GM18526 (cell line): ENCODE data around the gene UBE2I.

Source experiments
- POLR2A ChIP-seq: IDR thresholded peaks from 3 replicates; pipeline ENCODE4 v1.6.1; 2011; ENCODE audit not compliant: insufficient read length; ENCODE audit errors: extremely low read depth

Gene UBE2I

GRCh38 chr16:1348926-1349325 is 39.5 kb downstream of the UBE2I start:
- no peak for TF ChIP-seq POLR2A

GRCh38 chr16:1349351-1349750 is 39.9 kb downstream of the UBE2I start:
- no peak for TF ChIP-seq POLR2A

DNA sequence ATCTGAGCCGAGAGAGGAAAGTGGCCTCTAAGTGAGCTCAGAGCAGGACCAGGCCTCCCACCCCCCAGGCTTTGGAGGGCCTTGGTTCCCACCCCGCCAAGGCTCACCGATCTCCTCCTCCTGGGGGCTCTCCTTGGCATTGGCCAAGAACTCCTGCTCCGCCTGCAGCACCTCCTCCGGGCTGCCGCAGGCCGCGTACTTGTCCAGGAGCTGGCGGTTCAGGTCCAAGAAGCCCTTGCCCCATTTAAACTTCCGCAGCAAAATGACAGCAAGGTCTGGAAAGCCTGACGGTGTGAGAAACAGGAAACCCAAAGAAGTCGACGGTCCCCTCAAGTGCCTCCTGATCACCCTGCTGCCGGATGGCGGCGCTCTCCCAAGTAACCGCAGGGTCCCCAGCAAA is 40.5 kb downstream of the UBE2I start:
- no peak for TF ChIP-seq POLR2A

DNA sequence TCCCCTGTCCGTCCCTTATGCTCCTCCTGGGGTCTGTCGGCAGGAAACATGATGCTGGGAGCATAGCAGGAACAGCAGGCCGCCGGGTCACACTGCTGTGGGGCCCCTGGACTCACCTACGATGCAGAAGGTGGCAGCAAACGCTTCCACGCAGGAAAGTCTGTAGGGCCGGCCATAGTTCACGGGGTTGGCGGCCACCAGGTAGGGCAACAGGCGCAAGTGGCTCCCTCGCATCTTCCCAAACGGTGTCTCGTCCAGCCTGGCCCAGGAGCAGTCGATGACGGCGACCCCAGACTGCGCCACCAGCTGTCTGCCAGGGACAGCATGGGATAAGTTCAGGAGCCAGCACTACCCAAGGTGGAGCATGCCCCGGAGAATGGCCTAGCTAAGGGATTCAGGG is 41.3 kb downstream of the UBE2I start:
- no peak for TF ChIP-seq POLR2A

- no peak for TF ChIP-seq POLR2A
Observed at GRCh38 chr16:1351215-1351581, 41.8 kb downstream of the UBE2I start.

DNA sequence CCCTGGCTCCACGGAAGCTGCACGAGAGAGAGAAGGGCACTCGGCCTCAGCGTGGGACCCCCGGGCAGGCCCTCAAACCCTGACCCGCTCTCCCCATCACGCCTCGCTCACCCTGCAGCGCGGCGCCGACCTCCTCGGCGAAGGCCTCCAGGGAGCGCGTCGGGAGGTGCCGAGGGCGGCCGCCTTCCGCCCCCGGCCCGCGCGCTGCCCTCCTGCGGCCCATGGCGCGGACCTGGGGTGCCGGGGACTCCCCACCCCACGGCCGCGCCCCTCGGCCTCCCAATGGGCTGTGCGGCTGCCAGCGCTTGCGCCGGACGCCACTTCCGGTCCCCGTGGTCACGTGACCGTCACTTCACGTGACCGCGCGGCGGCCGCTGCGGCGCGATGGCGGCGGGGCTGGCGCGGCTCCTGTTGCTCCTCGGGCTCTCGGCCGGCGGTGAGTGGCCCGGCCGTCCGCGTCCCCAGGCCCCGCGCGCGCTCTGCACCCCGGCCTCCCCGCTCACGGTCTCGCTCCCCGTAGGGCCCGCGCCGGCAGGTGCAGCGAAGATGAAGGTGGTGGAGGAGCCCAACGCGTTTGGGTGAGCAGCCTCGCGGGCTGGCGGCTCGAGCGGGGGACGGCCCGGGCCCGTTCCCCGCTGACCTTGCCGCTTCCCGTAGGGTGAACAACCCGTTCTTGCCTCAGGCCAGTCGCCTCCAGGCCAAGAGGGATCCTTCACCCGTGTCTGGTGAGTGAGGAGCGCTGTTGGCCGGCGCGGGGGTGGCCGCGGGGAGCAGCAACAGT is 42.3 kb downstream of the UBE2I start, which contains the start of the genes GNPTG and TSR3:
Gene GNPTG, plus strand, starts transcription at position 350 of the 781 bp plus-strand sequence. Its CDS starts 35 bp downstream, at position 385.
Gene TSR3, minus strand, starts transcription at position 297 of the 781 bp plus-strand sequence. Its CDS starts 74 bp downstream, at position 223.
- peak; percentile 83 for TF ChIP-seq POLR2A

- TF ChIP-seq POLR2A = no peak
Observed at GRCh38 chr16:1354815-1355540, 45.5 kb downstream of the UBE2I start.

GRCh38 chr16:1355591-1355990 is 46.2 kb downstream of the UBE2I start:
- TF ChIP-seq POLR2A = no peak

GRCh38 chr16:1356061-1356900 is 46.8 kb downstream of the UBE2I start:
- TF ChIP-seq POLR2A = no peak

DNA sequence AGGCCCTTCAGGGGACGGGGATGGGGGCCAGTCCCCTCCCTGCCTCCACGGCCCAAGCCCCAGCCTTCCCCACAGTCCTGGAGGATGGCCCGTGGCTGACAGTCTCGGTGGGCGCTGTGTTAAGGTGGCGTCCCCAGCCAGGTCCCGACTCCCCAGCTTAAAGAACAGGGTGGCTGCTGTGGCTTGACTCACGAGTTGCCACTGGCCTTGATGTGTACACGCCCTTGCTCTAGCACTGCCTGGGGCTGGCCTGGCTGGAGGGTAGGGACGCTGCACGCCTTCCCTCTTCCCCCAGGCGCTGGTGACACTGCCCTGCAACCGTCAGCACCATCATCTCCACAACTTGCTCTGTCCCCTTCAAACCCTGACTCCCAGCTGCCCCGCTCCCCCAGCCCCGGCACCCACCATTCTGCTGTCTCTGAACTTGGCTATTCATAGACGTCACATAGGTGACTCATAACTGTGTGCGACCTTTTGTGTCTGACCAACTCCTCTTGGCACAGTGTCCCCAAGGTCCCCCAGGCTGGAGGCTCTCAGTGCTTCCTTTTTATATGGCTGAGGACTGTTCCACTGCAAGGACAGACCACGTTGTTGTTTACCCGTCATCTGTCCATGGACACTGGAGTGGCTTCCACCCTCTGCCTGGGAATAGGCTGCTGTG is 48.6 kb downstream of the UBE2I start:
- TF ChIP-seq POLR2A = no peak

GRCh38 chr16:1361685-1362360 is 52.4 kb downstream of the UBE2I start:
- TF ChIP-seq POLR2A = no peak

GRCh38 chr16:1362807-1363206 is 53.4 kb downstream of the UBE2I start:
- TF ChIP-seq POLR2A = no peak

DNA sequence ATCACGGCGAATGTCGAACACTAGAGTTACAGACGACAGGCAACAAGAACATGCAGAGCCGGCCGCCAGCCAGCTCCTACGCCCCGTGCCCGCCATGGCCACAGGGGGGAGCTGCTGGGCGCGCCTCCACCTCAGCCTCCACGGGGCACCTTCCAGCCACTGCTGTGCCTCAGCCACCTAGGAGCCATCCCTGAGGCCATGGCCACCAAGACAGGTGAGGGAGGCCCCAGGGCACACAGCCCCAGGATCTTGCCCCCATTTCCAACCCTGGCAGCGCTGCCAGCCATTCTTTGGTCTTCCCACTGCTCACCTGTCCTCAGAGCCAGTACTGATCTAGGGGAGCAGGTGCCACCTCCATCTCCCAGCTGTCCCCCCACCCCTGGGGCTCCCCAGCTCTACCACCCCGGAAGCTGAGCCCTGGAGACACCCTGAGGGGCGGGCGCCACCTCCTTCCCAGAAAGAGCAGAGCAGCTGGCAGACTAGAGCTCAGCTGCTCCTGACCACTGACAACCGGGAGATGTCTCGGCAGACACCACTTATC is 54.1 kb downstream of the UBE2I start:
- TF ChIP-seq POLR2A = no peak

DNA sequence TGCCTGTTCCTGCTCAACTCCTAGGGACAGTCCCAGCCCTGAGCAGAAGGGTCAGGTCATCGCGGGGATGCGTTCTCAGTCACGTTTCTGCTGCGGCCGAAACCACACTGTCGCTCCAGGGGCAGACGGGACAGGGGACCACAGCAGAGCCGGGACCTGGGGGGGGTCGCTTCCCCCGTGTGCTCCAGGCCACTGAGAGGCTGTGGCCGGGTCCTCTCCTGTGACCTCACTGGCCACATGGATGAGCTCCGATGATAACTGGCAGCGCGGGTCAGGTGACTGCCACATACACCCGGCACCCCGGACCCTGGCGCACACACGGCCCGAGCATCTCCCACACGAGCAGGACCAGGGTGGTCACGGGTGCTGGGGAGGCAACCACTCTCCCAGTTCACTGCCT is 55.1 kb downstream of the UBE2I start:
- no peak for TF ChIP-seq POLR2A
